Skin of body (tissue), 1 donor: ENCODE measurements around the gene DHDDS. TPM values are rescaled to one million over a fixed set of nuclear protein-coding genes. Genes with fewer than 3 reads are reported as not detected.

Experiments
- total RNA-seq: library from RNA; depleted of rRNA; stranded (reverse); fragments of >200 nt; gene quantifications from one replicate; pipeline ENCODE4 v1.2.3, GENCODE V29; 2014

DHDDS gene
- total RNA-seq, 1 donor from 2014 or later, result 25.0 TPM

Other genes starting within 250 kb of the DHDDS start
- not detected for gene CATSPER4, start 241.7 kb upstream of the DHDDS start, total RNA-seq
- gene CEP85, start 198.1 kb upstream of the DHDDS start, total RNA-seq, result 15.1 TPM
- gene SH3BGRL3, start 152.2 kb upstream of the DHDDS start, total RNA-seq, result 16.0 TPM
- 8.2 TPM for gene UBXN11, start 125.7 kb upstream of the DHDDS start, total RNA-seq
- gene CD52, start 114.4 kb upstream of the DHDDS start, total RNA-seq, result 2.8 TPM
- gene CRYBG2, start 78.2 kb upstream of the DHDDS start, total RNA-seq, result 15.4 TPM
- not detected for gene ZNF683, start 59.6 kb upstream of the DHDDS start, total RNA-seq
- not detected for gene LIN28A, start 21.5 kb upstream of the DHDDS start, total RNA-seq
- 412 TPM for gene HMGN2, start 40.1 kb downstream of the DHDDS start, total RNA-seq
- 15.7 TPM for gene RPS6KA1, start 97.4 kb downstream of the DHDDS start, total RNA-seq